ENCODE results near the gene SHC4. TPM values are rescaled to one million over a fixed set of nuclear protein-coding genes. Genes with fewer than 3 reads are reported as not detected.

SHC4 gene
- total and polyA plus RNA-seq, 2 of the 13 experiments (the other 11 are each of a cell fraction or from before 2014, with no cell fraction given) = 0.04 TPM; not detected in 1

GRCh38 chr15:48905216-48905615 lies 58.5 kb downstream of the SHC4 start (continued):
- TF ChIP-seq ZHX2 (IDR thresholded peaks at IDR 0.05; ENCODE audit: low read depth) (no peak), ZHX2 (CRISPR knock-in tag; IDR thresholded peaks at IDR 0.05; ENCODE audit: borderline replicate concordance) (no peak), ZNF510 (CRISPR knock-in tag; IDR thresholded peaks at IDR 0.05; ENCODE audit: low read depth) (no peak), ZNF773 (CRISPR knock-in tag; IDR thresholded peaks at IDR 0.05; ENCODE audit: borderline replicate concordance) (no peak), ZNF792 (CRISPR knock-in tag; IDR thresholded peaks at IDR 0.05) (no peak), NR2F2 (IDR thresholded peaks at IDR 0.05; ENCODE audit: borderline replicate concordance, low read depth) (no peak)

DNA sequence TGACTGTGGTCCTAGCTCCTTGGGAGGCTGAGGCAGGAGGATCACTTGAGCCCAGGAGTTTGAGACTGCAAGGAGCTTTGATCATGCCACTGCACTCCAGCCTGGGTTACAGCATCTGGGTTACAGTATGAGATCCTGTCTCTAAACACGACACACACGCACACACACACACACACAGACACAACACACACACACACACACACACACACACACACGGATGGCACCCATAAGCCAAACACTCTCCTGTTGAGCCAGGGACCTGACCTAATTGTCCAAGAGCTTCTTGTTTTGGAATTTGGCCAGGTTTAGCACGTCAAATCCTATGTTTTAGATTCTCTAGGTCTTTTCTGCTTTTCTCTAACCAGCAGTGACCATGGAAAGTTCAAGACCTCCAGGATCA lies 59.0 kb downstream of the SHC4 start:
- DNase-seq (ENCODE audit: low spot score) (no peak), ATAC-seq (no peak), FAIRE-seq (no peak)
- no peak overlapping the region for H2AFZ ChIP-seq (ENCODE audit: low read length)
- ChIA-PET CTCF (ENCODE audit: low intra/inter-chr PET ratio, low total read pairs) (no interaction called here), POLR2A (no interaction called here)
- H3K4me2 ChIP-seq (ENCODE audit: low read depth, low read length) = no peak overlapping the region
- WGBS (ENCODE audit: low lambda C conversion rate) = 8% methylated on average over 4 of the region's 4 CpGs
- H4K20me1 ChIP-seq (ENCODE audit: insufficient read depth, low read length) = no peaks in the 10 kb centered on the region
- no peaks in the 10 kb centered on the region for H3K36me3 ChIP-seq (replicated peaks in 1 of 2; ENCODE audit: control insufficient read depth in 1 of 2, insufficient read depth in 2 of 2, low read length in 2 of 2)
- no peak overlapping the region for H3K27ac ChIP-seq (ENCODE audit: extremely low read length, insufficient read depth, low read length)
- H3K4me3 ChIP-seq (replicated peaks in 1 of 3; ENCODE audit: insufficient read depth in 1 of 3, low read depth in 2 of 3, low read length in 3 of 3) = no peak overlapping the region
- H3K79me2 ChIP-seq (ENCODE audit: insufficient read depth, low read length) = no peaks in the 10 kb centered on the region
- peaks cover 7% of the 10 kb centered on the region; the same call in 1 of the 2 replicates for H3K4me1 ChIP-seq (ENCODE audit: insufficient read depth, low read length)
- intact Hi-C loops (cut with micrococcal nuclease; ENCODE audit: unreplicated experiment) = no loop called here
- no TSS peak for BruUV-seq (replicated peaks)
- in situ Hi-C loops (cut with HindIII; ENCODE audit: extremely low pct_ligation_motif_present, low pct_unique_long_range_greater_than_20kb) = no loop called here
- H3K9ac ChIP-seq (ENCODE audit: insufficient read depth, low read depth, low read length) = no peak overlapping the region
- no peaks in the 10 kb centered on the region for H3K9me3 ChIP-seq (ENCODE audit: low read length)
- no peaks in the 10 kb centered on the region for H3K27me3 ChIP-seq (ENCODE audit: control insufficient read depth in 1 of 2, insufficient read depth in 2 of 2, low read length in 2 of 2)
- TF ChIP-seq, protein P1, sequence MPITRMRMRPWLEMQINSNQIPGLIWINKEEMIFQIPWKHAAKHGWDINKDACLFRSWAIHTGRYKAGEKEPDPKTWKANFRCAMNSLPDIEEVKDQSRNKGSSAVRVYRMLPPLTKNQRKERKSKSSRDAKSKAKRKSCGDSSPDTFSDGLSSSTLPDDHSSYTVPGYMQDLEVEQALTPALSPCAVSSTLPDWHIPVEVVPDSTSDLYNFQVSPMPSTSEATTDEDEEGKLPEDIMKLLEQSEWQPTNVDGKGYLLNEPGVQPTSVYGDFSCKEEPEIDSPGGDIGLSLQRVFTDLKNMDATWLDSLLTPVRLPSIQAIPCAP (CRISPR knock-in tag; IDR thresholded peaks at IDR 0.05; ENCODE audit: low read depth) = no peak
- no peak for TF ChIP-seq NFATC3 (CRISPR knock-in tag; IDR thresholded peaks at IDR 0.05)
- no peak for TF ChIP-seq ZNF607 (CRISPR knock-in tag; IDR thresholded peaks at IDR 0.05; ENCODE audit: borderline replicate concordance)
- TF ChIP-seq HNF4G (IDR thresholded peaks at IDR 0.05; ENCODE audit: borderline replicate concordance, low read depth, low read length) = no peak
- TF ChIP-seq HNF4G (CRISPR knock-in tag; IDR thresholded peaks at IDR 0.05; ENCODE audit: borderline replicate concordance, low read depth) = no peak
- no peak for TF ChIP-seq MBD4 (IDR thresholded peaks at IDR 0.05; ENCODE audit: borderline replicate concordance, low read length)
- no peak for TF ChIP-seq TFDP2 (CRISPR knock-in tag; IDR thresholded peaks at IDR 0.05)
- no peak for TF ChIP-seq ZNF678 (CRISPR knock-in tag; IDR thresholded peaks at IDR 0.05)
- TF ChIP-seq DNMT1 (CRISPR knock-in tag; IDR thresholded peaks at IDR 0.05) = no peak
